Epithelial cell of esophagus (primary cell): ENCODE measurements around the gene C19orf38.

ENCODE experiments used
- DNase-seq: peaks from one replicate; pipeline ENCODE4 v3.0.0; 2010; ENCODE audit warnings: low read depth
- H3K4me3 ChIP-seq: 2 replicates; pipeline ENCODE4 v1.5.1; 2011; ENCODE audit warnings: mild to moderate bottlenecking, low read length, control low read depth
- TF ChIP-seq, protein P1 (sequence below): IDR thresholded peaks from 2 replicates; pipeline ENCODE4 v1.5.1; 2011; ENCODE audit warnings: low read depth, mild to moderate bottlenecking, low read length, control low read depth, inconsistent platforms; ENCODE audit not compliant: insufficient read depth; ENCODE audit errors: missing control alignments

Gene C19orf38

DNA sequence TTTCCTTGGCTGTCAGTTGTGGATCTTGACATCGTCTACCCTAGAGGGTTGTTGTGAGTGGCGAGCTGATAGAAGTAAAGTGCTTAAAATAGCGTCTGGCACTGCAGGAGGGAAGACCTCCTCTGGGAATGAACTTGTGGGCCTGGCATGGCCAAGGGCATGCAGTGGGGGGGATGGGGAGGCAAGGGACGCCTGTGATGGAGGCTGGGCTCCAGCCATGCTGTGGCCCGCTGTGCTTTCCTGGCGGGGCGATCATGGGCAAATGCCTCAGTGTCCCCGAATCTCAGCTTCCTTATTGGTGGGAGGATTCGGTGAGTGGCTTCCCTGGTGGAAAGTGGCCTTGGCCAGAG lies 33.9 kb downstream of the C19orf38 start:
- TF ChIP-seq, protein P1, sequence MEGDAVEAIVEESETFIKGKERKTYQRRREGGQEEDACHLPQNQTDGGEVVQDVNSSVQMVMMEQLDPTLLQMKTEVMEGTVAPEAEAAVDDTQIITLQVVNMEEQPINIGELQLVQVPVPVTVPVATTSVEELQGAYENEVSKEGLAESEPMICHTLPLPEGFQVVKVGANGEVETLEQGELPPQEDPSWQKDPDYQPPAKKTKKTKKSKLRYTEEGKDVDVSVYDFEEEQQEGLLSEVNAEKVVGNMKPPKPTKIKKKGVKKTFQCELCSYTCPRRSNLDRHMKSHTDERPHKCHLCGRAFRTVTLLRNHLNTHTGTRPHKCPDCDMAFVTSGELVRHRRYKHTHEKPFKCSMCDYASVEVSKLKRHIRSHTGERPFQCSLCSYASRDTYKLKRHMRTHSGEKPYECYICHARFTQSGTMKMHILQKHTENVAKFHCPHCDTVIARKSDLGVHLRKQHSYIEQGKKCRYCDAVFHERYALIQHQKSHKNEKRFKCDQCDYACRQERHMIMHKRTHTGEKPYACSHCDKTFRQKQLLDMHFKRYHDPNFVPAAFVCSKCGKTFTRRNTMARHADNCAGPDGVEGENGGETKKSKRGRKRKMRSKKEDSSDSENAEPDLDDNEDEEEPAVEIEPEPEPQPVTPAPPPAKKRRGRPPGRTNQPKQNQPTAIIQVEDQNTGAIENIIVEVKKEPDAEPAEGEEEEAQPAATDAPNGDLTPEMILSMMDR = no peak
- no peak overlapping the region for H3K4me3 ChIP-seq
- no peak for DNase-seq

DNA sequence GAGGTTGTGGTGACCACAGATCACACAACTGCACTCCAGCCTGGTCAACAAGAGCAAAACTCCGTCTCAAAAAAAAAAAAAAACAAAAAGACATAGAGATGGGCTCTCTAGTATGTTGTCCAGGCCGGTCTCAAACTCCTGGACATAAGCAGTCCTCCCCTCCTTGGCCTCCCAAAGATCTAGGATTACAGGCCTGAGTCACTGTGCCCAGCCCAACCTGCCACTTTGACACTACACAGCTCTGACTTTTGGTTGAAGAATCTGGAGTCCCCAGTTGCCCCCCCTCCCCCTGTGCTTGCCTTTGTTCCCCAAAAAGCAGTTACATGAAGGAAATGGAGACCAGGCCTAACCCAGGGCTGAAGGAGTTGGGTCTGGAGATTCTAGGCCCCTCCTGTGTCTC lies 36.1 kb downstream of the C19orf38 start:
- peak; percentile 67 for DNase-seq
- H3K4me3 ChIP-seq = no peak overlapping the region
- TF ChIP-seq, protein P1 = no peak

DNA sequence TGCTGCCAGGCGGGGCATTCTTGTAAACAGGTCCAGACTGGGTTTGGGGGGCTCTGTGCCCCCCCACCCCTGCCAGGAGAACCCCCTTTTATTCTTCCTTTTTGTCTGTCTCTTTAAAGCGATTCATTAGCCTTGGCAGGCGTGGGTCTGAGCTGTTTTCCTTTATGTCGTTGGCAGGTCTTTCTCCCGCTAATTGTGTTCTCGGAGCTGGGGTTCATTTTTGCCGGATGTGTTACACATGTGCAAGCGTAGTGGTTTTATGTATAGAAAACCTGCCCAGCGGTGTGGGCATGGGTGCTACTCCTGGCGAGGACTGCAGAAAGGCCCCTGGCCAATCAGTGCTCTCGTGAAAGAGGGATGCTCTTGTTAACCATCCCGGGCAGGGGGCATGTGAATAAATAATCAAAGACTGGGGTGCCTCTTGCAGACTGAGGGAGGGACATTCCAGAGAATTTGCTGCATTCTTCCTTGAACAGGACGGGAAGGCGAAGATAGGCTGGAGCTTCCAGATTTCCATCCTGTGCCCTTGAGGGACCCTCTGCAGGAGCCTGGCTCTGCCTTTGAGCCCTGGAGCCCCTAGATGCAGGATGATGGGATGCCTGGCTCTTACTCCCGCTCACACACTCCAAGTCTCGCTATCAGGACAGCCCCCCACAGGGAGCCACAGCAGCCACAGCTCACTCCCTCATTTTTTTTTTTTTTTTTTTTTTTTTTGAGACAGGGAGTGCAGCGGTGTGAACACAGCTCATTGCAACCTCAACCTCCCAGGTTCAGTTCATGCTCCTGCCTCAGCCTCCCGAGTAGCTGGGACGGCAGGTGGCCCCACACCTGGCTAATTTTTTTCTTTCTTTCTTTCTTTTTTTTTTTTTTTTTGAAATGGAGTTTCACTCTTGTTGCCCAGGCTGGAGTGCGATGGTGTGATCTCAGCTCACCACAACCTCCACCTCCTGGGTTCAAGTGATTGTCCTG lies 37.3 kb downstream of the C19orf38 start:
- no peak for DNase-seq
- TF ChIP-seq, protein P1 = no peak
- H3K4me3 ChIP-seq = no peak overlapping the region

DNA sequence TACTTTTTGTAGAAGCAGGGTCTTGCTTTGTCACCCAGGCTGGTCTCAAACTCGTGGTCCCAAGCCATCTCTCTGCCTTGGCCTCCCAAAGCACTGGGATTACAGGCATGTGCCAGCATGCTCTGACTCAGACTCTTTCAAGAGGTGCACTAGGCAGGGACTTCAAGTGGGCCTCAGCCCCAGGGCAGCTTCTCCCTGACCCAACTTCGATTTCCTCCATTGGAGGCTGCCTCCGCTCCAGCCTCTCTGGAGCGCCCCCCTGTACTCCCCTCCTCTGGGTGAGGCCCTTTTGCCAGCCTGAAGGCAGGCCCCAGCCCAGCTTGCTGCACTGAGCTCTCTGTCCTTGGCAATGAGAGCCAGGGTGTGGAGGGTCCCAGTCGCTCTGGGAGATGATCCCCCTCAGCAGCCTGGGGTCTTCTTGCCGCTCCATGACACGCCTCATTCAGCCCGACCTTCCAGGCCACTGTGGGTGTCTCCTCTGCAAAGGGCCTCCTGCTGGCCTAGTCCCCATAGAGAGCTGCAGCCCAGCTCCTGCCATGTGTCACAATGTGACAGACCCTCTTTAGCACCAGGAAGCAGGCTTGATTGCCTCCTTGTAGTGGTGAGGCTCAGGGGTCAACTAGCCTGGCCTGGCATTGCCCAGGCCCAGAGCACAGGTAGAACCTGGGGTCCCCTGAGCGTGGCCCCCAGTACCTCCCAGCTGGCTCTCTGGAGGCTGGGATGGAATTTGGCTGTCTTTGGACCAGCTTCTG lies 39.6 kb downstream of the C19orf38 start:
- no peak overlapping the region for H3K4me3 ChIP-seq
- peak; percentile 48 for DNase-seq
- TF ChIP-seq, protein P1 = no peak

DNA sequence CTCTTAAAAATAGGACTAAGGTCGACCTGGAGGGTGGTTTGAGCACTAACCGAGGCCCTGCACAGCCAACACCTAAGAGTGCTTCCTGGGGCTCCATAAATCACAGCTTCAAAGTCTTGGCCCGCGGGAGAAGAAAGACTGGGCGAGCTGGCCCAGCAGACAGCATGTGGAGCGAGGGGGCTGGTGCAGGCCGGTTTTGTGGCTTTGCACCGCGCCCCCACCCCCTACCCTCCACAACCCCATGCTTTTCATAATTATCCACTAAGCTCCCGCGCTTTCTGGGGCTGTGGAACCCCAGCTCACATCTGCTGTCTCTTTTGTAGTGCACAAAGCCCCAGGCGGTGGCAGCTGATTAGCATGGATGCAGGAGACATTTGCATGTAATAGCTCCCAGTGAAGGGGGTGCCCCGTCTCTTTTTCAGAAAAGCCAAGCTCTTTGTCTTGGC lies 40.2 kb downstream of the C19orf38 start:
- TF ChIP-seq, protein P1 = no peak
- H3K4me3 ChIP-seq = no peak overlapping the region
- DNase-seq = no peak

DNA sequence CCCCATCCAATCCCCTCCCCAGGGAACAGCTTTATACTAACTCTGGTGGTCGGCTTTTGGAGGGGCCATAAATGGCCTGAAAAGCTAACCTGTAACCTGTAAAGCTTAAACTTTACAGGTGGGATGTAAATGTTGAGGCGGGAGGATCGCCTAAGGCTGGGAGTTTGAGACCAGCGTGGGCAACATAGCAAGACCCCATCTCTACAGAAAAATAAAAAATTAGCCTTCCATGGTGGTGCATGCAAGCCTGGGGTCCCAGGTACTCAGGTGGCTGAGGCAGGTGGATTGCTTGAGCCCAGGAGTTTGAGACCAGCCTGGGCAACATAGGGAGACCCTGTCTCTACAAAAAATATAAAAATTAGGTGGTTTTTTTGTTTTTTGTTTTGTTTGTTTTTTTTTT lies 41.7 kb downstream of the C19orf38 start:
- no peak for DNase-seq
- TF ChIP-seq, protein P1 = no peak
- H3K4me3 ChIP-seq = no peak overlapping the region
